Stimulated activated CD8-positive, alpha-beta memory T cell treated with anti-CD3 and anti-CD28 coated beads, Interleukin-15, amount 100 ng/mL, for 4 hours (primary cell): Measurements from ENCODE around the gene SLFN14.
"Not testable (repeated sequence)": the region's sequence is repeated elsewhere in the genome, so short reads cannot be mapped to it uniquely, and the experiment has no call there.

Source experiments
- DNase-seq, 2 donors: peaks; one replicate each; pipeline ENCODE4 v3.0.0-alpha.2; 2020; ENCODE audit warnings: low read depth in 2 of 2

SLFN14 gene

DNA sequence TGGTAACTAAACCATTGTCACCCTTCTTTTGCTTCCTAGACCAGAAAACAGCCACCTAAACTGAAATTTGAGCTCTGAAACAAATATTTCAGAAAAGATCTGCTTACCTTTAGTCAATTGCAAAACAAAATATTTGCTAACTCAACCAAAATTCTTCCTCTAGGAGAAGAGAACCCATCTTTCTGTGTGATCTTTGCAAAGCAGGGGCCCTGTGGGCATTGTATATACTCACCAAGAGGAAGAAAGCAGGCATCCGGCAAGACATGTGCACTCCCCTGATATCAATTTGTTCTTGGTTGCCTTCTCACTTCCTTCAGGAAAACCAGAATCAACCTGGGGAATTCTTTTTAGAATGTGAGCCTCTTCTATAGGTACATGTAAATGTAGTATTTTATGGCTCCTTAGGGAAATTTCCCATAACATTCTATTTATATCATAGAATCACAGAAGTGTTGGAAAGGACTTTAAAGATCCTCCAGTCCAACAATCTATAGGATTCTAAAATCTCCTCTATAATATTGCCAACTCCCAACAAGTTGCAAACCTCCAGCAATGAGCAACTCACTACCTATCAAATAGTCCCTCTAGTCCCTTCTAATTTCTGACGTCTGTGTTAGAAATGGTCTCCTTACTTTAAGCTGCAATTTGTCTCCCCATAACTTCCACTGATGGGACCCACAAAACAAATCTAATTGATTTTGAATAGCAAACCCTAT is 966 bp downstream of the SLFN14 start:
- no peak for DNase-seq

DNA sequence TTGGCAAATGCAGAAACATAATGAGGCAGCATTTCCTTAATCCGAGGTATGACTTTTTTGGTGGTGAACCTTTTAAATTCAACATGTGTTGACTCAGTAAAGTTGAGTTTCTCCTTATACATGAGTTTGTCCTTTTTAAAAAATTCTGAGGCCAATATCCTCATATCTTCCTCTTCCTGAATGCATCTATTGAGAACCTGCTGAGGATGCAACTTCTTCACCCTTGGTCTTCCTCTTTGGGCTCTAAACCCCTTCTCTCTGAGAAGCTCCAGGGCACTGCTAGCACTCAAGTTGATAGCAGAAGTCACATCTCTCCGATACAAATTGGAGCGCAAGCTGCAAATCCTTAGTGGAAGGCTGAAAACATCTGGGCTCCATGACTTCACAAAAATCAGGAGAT is 3.3 kb downstream of the SLFN14 start:
- no peak for DNase-seq

DNA sequence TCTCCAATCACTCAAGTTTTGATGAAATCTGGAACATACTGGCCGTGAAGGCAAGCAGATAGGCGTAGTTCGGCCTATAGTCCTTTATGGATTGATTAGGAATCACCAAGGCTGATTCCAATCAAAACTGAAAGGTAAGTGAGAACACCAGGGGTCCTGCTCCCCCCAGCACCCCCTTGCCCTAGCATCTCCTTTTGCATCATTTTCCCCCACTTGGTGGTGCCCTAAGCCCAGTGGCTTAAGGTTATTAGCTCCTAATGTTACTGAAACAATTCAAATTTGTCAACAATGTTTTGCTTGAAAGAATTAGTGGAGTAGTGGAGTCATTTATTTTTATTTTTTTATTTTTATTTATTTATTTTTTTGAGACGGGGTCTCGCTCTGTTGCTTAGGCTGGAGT is 4.9 kb downstream of the SLFN14 start:
- no peak for DNase-seq

DNA sequence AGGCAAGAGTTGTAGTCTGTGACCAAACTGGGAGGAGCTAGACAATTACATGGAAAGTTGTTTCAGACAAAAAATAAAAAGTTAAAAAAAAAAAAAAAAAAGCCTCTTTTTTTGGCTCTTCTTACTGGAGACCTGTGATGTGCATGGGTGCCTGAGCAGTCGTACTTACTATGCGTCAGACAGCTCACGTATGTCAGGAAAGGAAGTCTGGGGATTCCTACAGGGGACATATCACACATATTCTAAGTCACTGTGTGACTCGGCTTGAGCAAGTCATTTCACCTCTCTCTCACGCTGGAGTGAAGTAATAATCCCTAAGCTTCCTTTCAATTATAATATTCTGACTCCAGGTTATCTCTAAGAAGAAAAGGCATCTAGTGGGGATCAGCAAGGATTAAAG is 6.0 kb downstream of the SLFN14 start:
- no peak for DNase-seq

DNA sequence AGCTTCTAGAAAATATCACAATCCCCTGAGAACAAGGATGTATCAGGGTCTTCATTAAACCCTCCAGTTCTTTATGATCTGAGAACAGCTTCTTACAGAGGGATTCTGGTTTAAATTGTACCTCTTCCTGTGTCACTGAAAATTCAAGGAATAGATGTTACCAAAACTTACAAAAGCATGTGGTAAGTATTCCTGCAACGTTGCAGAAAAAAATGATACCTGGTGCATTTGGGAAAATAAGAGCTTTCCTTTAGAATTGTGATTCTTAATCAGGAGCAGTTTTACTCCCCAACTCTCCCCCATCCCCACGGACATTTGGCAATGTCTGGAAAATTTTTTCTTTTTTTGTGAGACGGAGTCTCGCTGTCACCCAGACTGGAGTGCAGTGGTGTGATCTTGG is 7.3 kb downstream of the SLFN14 start:
- DNase-seq: no peak

DNA sequence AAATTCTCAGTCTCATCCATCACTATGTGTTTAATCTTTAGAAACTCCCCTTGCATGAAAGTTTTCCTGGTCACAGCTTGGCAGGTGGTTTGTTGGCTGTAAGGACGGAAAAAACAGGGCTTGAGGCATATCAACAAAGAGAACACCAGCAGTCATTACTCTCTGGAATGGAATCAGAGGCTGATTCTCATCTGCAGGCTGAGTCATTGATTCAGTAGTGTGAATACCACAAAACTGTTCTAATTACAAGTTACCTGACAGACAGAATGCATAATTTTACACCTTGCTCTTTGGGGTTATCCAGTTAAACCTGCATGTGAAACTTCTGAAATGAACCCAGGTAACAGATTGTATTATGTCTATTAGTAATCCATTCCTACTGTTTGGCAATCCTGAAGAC is 11.6 kb downstream of the SLFN14 start:
- no peak for DNase-seq

DNA sequence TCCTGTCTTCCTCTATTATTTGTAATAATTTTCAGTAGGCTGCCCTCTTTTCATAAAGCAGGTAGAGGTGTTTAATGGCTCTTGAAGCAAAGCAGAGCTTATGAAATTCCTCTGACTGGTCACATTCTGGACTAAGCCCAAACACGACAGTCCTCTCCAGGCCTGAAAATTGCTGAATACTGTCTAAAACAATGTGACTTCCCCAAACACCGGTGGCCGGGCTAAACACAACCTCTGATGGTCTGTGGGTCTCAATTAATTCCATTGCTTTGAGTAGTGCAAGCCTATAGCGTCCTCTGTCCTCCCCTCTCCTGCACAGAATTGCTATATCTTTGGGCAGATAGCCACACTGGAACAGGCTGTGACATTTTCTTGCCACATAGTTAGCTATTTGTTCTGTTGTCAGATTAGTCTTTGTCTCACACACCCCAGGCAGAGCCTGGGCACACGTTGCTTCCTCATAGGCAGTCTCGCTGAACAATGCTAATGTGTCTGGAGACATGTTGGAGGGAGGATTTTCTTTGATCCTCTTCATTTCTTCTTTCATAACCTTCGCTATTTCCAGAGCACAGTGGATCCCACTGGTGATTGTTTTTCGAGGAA is 12.3 kb downstream of the SLFN14 start:
- DNase-seq: no peak

DNA sequence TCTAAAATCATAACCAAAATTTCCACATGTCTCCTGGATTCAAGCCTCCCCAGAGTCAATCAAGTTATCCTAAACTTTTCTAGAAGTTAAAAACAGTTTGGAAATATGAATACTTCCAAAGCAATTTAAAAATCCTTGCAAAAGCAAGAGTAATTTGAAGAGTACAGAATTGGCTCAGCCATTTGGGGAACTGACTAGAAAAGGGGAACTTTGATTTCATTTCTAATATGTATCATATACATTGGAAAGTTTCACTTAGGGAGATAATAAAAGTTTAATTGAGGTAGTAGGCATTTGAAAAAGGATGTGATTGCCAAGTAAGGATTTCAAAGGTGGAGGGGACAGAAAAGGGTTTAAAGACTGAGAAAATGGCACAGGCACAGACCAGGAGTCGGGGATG is 14.1 kb downstream of the SLFN14 start:
- DNase-seq: no peak

DNA sequence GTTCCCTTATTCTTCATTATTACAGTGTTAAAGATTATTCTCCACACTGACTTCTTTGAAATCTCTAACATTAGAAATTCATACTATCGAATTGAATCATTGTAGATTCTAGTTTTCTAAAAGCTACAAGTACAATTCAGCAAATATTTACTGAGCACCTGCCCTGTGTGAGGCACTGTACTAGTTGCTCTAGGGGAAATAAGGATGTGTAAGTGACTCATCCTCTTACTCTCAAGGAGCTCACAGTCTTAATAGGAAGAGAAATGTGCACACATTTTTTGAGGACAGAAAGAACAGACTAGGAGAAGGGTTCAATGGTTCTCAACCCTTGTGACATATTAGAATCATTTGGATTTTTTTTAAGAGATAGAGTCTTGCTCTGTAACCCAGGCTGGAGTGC is 15.5 kb downstream of the SLFN14 start:
- no peak for DNase-seq

DNA sequence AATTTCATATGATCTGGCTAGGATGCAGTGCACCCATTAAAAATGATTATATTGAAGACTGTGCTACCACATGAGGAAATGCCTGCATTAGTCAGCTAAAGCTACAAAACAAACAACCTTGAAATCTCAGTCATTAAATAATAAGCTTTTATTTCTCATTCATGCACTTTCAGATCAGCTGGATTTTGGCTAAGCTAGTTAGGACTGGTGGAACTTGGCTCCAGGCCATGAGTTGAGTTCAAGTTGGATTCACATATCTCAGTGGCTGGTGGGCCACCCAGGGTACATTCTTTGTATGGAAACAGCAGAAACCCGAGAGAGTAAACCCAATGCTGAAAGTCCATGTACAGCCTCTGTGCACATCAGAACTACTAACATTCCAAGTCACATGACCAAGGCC is 16.8 kb downstream of the SLFN14 start:
- DNase-seq: no peak

DNA sequence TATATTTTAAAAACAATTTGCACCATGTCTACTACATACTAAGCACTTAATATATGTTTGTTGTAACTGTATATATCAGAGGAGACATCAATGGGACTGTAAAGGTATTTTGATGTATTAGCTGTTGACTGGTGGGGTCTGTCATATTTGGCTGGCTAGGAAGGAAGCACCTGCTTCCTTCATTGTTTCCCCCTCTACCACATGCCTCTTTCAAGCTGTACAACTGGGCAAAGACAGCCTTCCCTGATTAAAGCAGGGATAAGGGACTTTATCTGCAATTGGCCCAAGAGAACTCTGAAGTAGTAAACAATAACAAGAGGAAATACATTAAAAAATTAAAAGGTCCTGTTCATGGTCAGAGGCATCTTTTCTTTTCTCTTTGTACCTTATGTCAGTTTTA is 17.6 kb downstream of the SLFN14 start:
- no peak for DNase-seq

DNA sequence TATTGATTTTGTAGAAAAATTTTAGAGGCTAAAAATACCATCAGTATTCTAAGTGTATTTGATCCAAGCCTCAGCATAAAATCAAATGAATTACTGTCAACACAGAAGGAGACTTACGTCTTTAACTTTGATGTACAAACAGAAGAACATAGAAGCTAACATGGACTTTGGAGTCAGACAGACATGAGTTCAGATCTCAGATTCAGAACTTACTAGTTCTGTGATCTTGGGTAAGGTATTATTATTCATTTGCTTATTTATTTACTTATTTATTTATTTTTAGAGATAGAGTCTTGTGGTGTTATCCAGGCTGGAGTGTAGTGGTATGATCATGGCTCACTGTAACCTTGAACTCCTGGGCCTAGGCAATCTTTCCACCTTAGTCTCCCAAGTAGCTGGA is 19.2 kb downstream of the SLFN14 start:
- DNase-seq: no peak

DNA sequence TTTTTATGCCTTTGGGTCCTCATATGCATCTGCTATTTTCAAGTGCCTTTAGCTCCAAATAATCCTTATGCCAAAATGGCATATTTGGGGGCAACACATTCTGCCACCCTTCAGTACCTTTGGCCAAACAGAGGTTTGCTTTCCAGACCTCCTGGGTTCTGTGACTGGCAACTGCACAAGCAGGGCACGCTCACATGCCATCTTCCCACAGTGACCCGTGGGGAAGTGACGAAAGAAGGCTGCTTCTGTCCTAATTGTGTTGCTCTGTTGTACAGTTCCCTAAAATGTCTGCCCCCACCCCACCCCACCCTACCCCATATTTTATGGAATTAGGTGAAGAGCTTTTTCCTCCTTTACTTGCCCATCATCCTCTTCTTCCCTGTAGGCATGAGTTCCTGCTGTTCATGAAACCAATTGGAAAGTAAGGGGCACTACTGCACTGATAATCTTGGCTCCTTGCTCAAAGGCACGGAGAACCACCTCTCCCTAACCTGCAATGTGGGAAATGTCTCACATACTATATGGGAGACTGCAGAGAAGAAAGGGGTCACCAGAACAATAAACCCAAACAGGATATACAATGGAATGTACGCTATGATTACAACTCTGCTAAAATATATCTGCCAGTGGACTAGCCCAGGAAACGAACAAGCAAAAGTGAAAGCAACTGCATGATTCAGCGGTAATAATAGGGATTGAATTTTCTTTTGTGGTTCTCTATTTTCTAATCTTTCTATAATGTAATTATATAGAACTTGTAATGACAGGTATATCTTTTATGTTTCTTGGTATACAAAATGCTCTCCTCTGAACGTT is 19.8 kb downstream of the SLFN14 start:
- DNase-seq: no peak

DNA sequence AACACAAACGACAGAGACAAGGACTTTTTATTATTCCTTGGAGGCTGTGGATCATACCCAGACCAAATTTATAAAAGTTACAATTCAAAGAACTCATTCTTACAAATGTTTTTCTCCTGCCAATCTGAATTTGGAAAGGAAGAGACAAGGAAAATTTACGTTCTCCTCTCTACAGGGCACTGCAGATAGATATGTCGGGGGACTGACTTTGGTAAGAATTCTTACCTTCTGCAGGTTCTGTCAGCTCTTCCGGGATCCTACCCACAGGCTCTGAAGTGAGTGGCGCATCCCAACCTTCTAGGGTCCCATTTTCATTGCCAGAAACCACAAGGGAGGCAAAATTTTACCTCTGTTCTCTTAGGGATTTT is 21.0 kb downstream of the SLFN14 start:
- no peak for DNase-seq

DNA sequence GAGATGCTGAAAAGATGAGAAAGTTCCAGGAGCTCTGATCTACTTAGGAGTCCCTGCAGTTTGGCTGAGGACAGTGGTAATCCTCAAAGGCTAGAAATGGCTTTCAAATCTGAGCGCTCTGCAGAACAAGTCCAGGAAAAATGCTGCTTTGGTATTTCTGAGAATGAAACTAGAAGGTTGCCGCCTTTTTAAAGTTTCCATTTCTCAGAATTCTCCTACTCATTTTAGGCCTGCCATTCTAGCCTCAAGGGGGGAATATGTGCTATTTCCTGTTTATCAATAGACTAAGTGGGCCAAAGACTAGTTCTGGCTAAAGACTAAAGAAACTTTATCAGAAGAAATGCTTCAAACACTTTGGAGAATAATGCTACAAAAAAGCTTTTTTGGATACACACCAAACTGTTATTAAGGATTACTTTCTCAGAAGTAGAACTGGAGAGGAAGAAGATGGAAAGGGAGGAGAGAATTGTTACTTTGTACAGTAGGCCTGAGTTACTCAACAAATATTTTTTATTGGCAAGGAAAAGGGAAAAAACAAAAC is 22.9 kb downstream of the SLFN14 start, which contains the start of gene SLFN12L:
Gene SLFN12L, minus strand, starts transcription at position 78 of the 541 bp plus-strand sequence. CDS start 15,314 bp downstream, outside the sequence.
- no peak for DNase-seq

DNA sequence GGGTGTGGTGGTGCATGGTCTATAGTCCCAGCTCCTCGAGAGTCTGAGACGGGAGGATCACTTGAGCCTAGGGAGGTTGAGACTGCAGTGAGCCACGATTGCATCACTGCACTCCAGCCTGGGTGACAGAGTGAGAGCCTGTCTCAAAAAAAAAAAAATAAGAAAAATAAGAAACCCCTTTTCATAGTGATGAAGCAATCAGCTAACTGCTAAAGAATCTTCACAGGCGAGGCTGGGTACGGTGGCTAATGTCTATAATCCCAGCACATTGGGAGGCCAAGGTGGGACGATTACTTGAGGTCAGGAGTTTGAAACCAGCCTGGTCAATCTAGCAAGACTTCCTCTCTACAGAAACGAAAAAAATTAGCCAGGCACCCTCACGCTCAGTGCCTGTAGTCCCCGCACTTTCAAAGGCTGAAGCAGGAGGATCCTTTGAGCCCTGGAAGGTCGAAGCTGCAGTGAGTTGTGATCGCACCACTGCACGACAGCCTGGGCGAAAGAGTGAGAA is 23.9 kb downstream of the SLFN14 start:
- DNase-seq: no peak

DNA sequence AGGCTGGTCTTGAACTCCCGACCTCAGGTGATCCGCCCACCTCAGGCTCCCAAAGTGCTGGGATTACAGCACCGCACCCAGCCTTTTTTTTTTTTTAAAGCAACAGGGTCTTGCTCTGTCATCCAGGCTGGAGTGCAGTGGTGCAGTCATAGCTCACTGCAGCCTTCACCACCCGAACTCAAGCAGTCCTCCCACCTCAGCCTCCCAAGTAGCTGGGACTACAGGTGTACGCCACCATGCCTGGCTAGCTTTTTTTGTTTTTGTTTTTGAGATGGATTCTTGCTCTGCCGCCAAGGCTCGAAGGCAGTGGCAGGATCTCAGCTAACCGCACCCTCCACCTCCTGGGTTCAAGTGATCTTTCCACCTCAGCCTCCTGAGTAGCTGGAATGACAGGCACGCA is 25.2 kb downstream of the SLFN14 start:
- DNase-seq: not testable (repeated sequence)

DNA sequence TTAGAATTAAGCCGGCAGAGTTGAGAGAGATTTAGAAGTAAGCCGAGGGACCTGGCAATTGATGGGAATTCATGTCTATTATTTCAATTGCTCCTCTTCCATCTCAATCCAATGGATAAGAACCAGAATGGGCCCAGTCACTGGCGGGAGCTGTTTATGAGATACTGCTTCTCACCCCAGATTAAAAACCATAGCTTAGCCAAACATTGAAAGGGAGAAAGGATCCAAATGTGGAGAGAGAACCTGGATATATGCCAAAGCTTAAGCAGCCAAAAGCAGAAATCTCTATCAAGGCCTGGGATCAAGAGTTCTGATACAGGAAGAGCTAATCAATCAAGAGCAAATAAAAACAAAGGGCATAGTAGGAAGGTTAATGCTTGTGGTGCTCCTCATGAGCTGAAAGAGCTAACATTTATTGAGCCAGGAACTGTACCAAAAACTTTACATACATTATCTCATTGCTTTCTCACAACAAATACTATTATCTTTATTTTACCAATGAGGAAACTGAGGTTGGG is 26.0 kb downstream of the SLFN14 start:
- no peak for DNase-seq

DNA sequence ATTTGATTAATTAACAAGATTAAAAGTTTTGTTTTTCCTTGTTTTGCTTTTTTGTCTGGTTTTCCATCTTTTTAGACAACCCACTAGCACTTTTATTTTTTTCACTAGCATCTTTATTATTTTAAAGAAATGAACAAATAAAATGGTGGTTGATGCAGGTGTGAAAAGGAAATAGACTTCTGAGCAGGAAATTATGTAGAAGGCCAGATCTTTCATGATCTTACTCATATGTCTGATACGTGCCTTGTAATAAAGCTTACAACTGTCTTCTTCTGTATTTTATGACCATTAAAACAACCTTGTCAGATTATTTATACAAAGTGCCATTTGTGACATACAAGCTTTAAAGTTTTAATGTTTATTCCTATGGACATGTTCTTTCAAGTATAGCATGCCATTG is 29.5 kb downstream of the SLFN14 start:
- no peak for DNase-seq

DNA sequence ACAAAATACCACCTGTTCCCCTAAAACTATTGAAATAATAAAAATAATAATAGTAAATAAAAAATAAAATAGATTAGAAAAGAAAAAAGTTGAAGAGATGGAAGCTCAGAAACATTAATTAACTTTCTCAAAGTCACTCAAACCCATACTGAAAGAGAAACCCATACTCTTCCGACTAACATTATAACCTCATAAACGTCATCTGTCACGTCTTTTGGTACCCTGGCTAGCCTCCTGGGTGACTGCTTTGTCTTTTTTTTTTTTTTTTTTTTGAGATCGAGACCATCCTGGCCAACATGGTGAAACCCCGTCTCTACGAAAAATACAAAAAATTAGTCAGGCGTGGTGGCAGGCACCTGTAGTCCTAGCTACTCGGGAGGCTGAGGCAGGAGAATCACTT is 30.8 kb downstream of the SLFN14 start:
- no peak for DNase-seq

DNA sequence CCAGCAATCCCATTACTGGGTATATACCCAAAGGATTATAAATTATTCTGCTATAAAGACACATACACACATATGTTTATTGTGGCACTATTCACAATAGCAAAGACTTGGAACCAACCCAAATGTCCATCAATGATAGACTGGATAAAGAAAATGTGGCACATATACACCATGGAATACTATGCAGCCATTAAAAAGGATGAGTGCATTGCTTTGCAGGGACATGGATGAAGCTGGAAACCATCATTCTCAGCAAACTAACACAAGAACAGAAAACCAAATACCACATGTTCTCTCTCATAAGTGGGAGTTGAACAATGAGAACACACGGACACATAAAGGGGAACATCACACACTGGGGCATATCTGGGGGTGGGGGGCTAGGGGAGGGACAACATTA is 31.3 kb downstream of the SLFN14 start:
- not testable (repeated sequence) for DNase-seq

DNA sequence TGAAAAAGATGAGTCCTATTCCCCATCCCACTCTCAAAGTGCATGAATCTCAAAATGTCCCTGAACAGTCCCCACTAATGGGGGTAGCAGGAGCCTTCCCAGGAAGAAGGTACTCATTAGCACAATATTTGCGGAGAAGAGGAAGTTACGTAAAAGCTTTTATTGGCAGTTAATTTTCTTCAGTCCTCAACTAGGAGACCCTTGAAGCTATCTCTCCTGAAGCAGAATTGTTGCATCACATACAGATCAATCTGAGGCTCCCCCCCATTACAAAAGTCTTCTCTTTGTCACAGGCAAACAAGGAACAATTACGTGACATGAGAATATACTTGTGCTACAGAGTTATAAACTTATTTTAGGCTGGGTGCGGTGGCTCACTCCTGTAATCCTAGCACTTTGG is 37.3 kb downstream of the SLFN14 start:
- no peak for DNase-seq
